Bone marrow (tissue), 2 donors: ENCODE measurements around the gene TAF15.

Experiments used
- DNase-seq, 2 donors: peaks; one replicate each; lab custom pipeline; 2025; lab: John Stamatoyannopoulos, UW

TAF15 gene

GRCh38 chr17:35808962-35809854 is at the start of gene TAF15:
Gene TAF15 (plus strand): TSS chr17:35809484. CDS start chr17:35809570, 86 bp downstream.
- DNase-seq: peak; percentile 74 to 97

- no peak for DNase-seq
These were observed 48.7 kb upstream of the TAF15 start, which contains the start of gene C17orf50 for GRCh38 chr17:35760587-35760986. Gene C17orf50 (plus strand): TSS chr17:35760887. CDS start chr17:35760942, 55 bp downstream.

GRCh38 chr17:35761601-35762000 is 47.7 kb upstream of the TAF15 start:
- no peak for DNase-seq

- DNase-seq: no peak
These were observed 45.5 kb upstream of the TAF15 start for GRCh38 chr17:35763767-35764122.

- peak; percentile 49 to 86 for DNase-seq
These were observed 44.9 kb upstream of the TAF15 start for GRCh38 chr17:35764123-35764991.

- no peak for DNase-seq
These were observed 44.1 kb upstream of the TAF15 start for GRCh38 chr17:35765086-35765710.

GRCh38 chr17:35765756-35766488 is 43.4 kb upstream of the TAF15 start:
- no peak for DNase-seq

- DNase-seq: no peak
These were observed 42.8 kb upstream of the TAF15 start for GRCh38 chr17:35766489-35766877.

GRCh38 chr17:35766903-35767510 is 42.3 kb upstream of the TAF15 start:
- DNase-seq: no peak

- no peak for DNase-seq
These were observed 40.5 kb upstream of the TAF15 start for GRCh38 chr17:35768797-35769196.

- no peak for DNase-seq
These were observed 39.3 kb upstream of the TAF15 start for GRCh38 chr17:35769895-35770486.

GRCh38 chr17:35773129-35773528 is 36.2 kb upstream of the TAF15 start:
- no peak for DNase-seq

- no peak for DNase-seq
These were observed 35.4 kb upstream of the TAF15 start for GRCh38 chr17:35773679-35774425.

GRCh38 chr17:35774499-35774898 is 34.8 kb upstream of the TAF15 start:
- no peak for DNase-seq

- no peak for DNase-seq
These were observed 34.2 kb upstream of the TAF15 start for GRCh38 chr17:35775039-35775438.

GRCh38 chr17:35775583-35775982 is 33.7 kb upstream of the TAF15 start:
- no peak for DNase-seq

- no peak for DNase-seq
These were observed 30.6 kb upstream of the TAF15 start for GRCh38 chr17:35778641-35779196.

GRCh38 chr17:35780950-35781349 is 28.3 kb upstream of the TAF15 start:
- DNase-seq: no peak

- DNase-seq: no peak
These were observed 24.4 kb upstream of the TAF15 start for GRCh38 chr17:35784895-35785294.

- no peak for DNase-seq
These were observed 22.3 kb upstream of the TAF15 start for GRCh38 chr17:35786941-35787432.
